HG02938 (cell line): ENCODE measurements around the gene SH2D2A.

Experiments
- ATAC-seq: cut with Tn5 transposase; IDR thresholded peaks from one replicate; pipeline ENCODE4 v1.9.1; 2021; ENCODE audit warnings: mild to moderate bottlenecking, moderate library complexity; ENCODE audit not compliant: unreplicated experiment

The SH2D2A gene

DNA sequence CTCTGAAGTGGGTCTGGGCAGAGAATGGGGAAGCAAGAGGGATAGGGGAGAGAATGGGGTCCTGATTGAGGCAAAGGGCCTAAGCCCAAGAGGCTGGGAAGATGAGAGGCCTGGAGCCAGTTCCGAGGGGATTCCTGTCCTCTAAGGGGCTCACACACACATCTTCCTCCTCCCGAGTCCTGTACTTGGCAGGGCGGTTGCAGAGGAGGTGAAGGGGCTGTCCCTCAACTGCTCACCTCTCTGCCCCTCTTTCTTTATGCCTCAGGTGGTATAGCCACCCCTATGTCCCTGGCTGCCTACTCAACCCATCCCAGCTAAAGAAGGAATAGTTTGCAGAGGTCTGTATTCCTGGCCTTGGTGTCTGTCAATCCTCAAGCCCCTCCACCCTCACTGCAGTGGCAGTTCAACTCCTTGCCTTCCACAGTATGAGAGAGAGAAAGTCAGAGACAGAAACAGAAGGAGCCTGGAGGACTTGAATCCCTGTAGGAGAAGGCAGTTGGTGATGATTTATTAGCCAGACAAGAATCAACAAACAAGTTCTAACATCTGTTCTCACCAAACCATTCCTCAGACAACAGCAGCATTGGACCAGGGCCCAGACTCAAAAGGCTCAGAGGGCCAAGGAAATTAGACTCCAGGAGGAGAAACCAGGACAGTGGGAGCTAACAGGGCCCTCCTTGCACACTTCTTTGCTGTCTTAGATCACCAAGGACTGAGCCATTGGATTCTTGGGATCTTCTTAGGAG is 10.7 kb downstream of the SH2D2A start:
- no peak for ATAC-seq

DNA sequence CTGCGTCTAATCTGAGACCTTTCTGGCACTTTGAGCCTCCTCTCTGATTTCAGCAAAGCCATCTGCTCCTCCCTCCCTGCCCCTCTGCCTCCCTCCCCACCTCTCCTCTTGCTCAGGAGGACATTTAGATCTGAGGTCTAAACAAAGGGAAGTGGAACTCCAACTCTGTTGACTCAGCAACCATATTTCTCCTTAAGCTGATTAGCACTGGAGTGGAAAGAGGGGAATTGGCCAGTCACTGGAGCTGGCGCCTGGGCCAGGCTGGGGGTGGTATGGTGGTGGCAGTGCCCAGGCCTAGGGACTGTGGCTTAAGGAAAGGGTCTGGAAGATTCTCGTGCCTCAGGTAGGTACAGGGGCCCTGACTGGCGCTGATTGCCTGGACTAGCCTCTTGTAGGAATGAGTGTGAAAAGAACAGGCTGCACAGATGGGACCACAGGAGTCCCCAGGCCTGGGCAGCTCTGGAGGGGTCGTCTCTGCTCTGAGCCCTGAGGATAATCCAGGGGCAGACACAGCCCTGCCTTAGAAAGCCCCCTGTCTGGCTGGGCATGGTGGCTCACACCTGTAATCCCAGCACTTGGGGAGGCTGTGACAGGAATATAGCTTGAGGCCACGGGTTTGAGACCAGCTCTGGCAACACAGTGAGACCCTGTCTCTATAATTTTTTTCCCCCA is 11.9 kb downstream of the SH2D2A start:
- no peak for ATAC-seq

DNA sequence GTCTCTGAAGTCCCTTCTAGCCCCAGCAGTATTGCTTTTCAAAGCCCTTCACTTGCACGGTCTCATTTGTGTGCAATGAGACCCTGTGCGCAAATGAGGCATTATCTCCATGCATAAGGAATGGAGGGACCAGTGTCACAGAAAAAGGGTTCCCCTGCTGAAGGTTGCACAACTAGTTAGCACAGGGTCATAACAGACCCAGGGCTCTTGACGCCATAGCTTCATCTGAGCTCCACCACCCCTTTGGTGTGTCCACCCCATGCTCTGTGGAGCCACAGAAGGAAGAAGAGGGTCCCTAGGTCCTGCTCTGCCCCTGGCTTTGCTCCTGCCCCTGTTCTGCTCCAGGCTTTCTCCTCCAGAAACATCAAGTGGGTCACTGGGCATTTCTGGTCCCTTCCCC is 12.6 kb downstream of the SH2D2A start:
- ATAC-seq, result no peak

DNA sequence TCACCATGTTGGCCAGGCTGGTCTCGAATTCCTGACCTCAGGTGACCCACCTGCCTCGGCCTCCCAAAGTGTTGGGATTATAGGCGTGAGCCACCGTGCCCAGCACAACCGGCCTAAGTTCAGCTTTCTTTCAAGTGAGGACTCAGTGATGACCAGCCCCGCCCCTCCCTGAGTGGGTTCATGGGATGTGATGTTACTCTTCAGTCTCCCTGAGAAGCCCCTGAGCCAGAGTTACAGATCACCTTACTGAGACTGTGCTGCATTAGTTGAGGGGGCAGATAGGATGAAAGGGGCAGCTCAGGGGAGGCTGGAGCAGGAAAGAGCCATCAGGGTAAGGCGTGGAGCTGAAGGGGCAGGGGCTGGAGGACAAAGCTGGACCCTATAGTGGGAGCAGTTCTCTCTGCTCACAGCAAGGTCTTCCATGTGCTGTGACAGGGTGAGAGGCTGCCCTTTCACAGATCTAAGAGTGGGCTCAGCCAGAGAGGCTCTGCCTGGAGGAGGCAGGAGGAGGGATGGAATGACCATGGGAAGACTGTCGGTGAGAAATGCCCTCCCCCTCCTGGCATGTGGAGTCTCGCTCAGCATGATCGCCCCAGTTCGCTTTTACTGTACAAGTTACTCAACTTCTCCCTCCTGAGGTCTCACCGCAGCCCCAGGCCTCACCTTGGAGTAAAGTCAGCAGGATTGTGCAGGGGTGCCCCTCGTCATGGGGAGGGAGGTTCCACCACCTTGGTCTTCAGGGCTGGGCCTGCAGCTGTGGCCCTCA is 13.4 kb downstream of the SH2D2A start:
- no peak for ATAC-seq

DNA sequence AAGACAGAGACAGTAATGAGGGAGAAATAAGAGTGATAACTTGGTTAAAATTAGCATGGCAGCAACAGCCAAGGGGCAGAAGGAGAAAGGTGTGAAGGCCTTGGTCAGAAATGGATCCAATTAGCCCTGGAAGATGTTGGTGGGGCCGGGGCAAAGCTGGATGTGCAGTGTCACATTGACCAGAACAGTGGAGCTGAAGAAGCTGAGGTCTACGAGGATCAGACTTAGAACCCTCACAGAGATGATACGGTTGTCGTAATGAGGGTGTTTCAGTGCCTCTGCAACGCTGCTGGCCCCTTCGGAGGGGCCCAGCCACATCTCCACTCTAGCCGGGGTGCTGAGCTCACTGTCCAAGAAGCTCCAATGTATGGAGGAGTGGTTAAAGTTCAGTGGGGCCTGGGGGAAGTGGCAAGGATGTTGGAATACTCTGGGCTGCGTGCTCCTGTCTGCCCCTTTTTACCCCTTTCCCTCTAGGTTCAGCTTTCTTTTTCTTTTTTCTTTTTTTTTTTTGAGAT is 14.2 kb downstream of the SH2D2A start:
- no peak for ATAC-seq

DNA sequence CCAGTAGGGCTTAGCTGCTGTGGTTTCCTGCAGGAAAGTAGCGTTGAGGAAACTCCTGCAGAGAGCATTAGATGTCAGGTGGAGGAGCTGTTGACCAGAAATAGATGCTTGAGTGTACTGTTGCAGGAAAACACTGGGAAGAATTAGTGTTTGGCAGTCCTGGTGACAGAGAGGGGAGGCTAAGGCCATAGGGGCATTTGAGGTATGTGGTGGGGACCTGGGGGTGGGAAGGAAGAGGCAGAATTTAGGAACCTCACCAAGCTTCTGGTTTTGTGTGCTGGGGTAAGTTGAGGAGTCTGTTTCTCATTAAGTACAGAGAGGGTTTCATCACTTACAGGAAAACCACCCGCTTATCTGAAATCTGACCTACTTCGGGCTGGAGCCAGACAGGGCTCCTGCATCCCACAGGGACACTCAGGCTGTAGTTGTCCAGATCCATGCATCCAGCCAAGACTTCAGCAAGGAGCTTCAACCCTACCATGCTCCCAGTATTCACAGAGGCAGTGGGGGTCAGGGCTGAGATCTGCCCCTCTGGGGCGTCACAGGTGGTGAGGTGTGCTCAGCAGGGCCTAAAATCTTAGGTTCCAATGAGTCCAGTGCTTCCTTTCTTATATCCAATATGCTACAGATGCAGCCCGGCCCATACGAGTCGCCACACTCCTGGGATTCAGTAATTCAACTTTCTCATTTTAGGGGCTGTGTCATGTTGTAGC is 15.1 kb downstream of the SH2D2A start:
- no peak for ATAC-seq

DNA sequence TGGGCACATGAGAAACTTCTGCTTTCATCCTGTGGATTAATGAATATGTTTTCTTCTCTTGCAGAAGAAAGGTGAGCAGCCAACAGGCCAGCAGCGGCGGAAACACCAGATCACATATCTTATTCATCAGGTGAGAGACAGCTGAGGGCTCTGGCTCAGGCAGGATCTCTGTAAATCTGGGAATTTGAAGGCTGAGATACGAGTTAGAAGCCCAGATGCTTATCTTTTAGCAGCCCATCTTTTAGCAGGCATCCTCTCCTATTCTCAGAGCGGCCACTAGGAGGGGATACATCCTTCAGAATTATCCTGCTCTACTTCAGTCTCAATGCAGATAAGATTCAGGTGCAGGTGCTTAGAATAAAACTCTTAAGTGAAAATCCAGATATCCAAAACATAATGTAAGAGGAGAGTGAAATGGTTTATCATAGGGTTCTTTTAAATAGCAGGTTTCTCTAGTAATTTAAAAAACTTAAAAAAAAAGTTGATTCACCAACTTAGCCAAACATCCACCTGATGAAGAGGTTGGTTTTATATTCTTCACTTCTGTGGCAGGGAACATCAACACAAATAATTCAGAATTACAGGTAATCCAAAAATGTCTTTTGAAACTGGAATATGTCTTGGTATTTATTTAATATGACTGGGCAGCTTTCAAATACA is 19.3 kb downstream of the SH2D2A start:
- ATAC-seq, result no peak

DNA sequence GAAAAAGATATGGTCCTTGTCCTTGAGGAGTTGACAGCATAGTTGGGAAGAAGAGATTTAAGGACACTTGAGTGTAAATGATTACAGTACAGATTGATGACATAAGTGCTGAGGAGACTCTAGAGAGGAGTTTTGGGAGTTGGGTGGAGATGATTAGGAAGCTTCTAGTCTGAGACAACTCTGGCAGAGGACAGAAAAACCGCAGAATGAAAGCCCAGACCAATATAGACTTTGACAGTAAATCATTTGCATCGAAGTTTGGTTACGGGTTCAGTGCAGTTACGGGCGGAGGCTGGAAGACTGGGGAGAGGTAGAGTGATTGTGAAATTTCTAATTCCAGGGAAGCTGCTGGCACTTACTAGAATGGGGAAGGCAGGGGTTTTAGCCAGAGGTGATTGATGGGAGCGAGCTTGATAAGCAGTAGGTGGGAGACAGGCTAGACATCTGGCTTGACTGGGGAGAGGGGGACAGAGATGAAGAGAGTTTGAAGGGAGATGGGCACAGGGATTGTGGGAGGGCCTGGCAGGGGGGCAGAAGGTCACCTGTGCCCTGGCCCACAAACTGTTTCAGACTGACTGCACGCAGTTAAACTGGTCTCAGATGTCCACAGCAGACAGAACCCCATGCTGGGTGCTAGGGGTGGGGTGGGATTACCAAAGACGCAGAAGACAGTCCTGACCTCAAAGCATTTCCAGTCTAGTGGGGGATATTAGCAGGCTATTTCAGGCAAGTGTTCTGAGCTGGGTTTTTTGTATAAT is 20.1 kb downstream of the SH2D2A start:
- no peak for ATAC-seq

DNA sequence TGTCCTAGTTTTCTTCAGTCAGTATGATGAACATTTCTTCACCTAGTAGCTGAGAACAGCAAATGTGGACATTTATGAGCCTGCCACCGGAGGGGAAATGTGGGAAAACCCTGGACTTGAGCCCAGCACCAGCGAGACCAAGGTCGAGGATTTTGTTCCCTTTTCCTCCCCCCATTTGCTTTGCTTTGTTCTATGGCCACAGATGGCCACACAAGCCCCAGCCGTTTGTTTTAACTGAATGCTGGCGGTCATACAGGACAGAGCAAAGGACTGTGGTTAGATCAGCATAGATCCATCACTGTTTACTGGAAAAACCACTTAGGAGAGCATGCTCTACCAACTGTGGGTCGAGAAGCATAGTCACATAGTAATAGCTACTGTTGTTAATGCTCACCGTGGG is 20.9 kb downstream of the SH2D2A start:
- no peak for ATAC-seq

DNA sequence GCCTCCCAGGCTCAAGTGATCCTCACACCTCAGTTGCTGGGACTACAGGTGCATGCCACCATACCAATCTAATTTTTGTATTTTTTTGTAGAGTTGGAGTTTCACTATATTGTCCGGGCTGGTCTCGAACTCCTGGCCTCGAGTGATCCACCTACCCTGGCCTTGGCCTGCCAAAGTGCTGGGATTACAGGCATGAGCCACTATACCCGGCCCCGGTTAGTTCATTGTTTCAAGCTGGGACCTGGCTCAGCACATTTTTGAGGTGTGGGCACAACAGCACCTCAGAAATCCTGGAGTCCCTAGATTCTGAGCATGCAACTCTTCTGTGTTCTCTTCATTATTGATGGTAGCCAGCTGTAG is 21.3 kb downstream of the SH2D2A start:
- no peak for ATAC-seq

DNA sequence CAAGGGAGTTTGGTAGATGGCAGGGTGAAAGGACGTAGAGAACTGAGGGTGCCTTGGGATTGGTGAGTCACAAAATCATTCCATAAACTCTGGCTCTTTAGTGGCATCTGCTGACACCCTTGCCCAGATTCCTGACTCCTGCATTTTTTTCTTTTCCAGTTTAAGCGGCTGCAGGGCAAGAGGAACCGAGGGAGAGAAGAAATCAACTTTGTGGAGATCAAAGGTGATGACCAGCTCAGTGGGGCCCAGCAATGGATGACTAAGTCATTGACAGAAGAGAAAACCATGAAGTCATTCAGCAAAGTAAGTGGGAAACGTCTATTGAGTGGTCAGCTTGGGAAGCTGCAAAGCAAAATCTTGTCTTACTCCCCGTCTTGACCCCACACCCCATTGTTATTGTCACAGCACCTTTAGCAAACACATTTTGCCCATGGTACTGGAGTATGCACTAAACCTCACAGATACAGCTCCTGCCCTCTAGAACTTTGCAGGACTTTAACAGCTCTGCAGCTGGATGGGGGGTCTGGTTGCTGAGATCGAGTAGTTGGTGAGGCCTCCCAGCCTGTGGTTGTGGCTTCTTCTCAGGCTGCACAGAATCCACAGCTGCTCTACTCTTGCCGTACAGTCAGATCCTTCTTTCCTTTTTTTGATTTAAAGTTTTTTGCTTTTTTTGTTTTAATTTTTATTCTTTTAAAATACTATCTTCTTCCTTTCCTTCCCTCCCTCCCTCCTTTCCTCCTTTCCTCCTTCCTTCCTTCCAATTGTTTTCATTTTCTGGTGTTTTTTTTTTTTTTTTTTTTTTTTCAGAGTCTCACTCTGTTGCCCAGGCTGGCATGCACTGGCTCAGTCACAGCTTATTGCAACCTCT is 21.9 kb downstream of the SH2D2A start:
- ATAC-seq, result no peak

DNA sequence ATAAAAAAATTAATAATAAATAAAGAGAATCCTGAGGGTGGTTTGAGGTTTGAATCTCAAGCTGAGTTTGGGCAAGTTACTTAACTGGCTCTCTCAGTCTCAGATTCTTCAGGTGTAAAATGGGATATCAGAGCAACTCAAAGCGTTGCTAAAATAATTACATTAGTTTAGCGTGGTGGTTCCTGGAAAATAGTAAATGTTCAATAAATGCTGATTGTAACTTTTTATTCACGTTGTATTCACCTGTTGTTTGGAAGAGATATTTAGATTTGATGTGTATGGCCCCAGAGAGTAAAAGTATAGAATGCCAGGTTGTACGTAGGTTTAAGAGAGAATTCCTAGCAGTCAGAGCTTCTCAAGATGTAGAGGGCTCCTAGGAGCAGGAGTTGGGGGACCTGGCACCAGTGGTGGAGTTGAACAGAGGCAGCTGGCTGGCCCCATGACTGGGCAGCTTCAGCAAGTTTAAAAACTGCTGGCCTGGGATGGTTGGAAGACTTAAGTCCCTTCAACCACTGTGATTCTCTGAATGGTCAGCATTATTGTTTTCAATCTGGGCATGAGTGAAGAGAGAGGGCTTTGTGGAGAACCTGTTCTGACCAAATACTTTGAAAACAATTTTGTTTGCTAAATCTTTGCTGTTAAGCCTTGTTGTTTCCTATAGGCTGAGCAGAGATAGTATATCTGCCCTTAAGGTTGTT is 26.9 kb downstream of the SH2D2A start:
- no peak for ATAC-seq

DNA sequence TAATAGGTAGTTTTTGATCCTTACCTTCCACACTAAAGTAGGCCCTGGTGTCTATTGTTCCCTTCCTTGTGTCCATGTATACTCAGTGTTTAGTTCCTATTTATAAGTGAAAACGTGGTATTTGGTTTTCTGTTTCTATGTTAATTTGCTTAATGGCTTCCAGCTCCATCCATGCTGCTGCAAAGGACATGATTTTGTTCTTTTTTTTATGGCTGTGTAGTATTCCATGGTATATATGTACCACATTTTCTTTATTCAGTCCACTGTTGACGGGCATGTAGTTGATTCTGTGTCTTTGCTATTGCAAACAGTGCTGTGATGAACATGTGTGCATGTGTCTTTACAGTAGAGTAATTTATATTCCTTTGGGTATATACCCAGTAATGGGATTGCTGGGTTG is 28.5 kb downstream of the SH2D2A start:
- no peak for ATAC-seq

DNA sequence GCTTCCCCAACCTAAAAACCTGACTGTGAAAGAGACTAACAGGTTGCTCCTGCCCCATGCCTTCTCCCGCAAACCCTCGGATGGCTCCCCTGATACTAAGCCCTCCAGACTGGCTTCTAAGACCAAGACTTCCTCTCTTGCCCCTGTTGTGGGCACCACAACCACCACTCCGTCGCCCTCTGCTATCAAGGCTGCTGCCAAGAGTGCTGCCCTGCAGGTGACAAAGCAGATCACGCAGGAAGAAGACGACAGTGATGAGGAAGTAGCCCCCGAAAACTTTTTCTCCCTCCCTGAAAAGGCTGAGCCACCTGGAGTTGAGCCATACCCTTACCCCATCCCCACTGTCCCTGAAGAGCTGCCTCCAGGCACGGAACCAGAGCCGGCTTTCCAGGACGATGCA is 30.0 kb downstream of the SH2D2A start:
- no peak for ATAC-seq

DNA sequence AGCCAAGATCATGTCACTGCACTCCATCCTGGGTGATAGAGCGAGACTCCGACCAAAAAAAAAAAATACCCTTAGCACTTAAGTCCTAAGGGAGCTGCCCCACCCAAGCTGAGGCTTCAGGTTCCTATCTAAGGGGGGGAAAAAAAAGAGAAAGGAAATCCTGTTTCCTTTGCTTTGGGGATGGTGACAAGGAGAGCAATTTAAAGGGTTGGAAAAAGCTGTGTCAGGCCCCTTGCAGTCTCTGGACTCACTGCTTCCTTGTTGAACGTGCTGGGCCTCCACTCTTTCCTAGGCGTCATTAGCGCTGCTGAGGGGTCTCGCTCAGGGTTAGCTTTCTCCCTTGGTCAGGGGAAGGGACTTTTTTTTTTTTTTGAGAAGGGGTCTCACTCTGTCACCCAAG is 31.2 kb downstream of the SH2D2A start:
- no peak for ATAC-seq

DNA sequence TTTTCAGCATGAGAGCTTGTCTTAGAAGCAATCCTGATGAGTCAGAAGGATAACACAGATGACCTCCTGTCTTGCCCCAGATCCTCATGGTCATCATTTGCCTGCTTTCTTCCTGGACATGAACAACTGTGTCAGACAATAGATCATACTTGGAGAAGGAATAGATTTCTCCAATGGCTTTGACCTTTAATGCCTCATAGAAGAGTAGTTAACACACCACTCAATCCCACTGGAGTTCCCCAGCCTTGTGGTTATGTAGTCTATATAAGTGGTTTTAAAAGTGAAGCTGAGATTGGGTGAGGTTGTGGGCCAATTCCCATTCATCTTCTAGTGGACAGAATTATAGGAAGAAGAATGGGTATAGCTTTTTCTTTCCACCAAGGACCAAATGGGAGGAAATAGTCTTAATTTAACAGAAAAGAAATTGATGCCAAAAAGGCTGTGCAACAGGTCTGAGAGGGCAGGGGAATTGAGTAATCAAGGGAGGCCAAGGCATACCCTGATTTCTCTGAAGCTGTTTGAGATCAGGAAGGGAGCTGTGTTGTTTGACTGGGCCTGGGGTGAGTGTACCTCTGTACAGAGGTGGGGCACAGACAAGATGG is 35.0 kb downstream of the SH2D2A start:
- no peak for ATAC-seq

DNA sequence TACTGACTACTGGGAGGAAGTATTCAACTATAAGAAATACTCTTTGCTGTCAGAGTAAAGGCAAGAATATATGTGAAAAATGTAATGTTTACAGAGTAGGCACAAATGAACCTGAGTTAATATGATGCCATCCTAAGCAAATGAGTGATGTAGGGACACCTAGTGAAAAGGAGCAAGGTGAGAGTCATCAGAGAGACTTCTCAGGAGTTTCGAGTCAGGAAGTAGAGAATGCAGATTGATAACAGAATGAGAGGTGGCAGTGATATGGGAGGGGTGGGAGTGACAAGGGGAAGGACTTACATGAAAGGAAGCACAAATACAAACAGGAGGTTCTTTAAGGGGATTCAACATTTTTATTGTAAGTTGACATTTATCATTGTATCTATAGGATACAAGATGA is 39.1 kb downstream of the SH2D2A start:
- ATAC-seq, result no peak

DNA sequence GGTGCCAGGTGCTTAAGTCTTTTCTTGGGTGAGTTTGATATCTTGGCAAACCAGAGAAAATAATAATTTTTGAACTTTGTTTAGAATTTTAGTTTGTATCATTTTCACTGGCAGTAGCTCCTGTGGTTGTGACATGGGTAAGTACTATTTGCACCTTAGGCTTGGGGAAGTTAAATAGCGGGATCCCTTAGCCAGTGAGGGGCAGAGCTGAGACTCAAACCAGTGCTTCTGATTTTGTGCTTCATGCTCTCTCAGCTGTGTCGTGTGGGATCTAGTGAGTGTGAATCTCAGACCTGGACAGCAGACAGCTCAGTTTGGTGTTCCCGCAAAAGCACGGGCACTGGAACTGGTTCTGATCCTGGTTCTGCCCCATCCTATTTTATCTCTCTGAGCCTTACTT is 39.7 kb downstream of the SH2D2A start:
- no peak for ATAC-seq
